Keratinocyte (primary cell): Measurements from ENCODE around the gene ADRB2. TPM values are rescaled to one million over a fixed set of nuclear protein-coding genes. Genes with fewer than 3 reads are reported as not detected.

ENCODE experiments used
- DNase-seq: peaks from one replicate; pipeline ENCODE4 v3.0.0-alpha.2; 2011; ENCODE audit warnings: low read depth, missing footprints, low spot score
- FAIRE-seq: peaks from 2 replicates; lab custom pipeline; 2011; peaks lifted over from hg19 to GRCh38; lab: Jason Lieb, UNC
- H2AFZ ChIP-seq: 2 replicates; pipeline ENCODE4 v1.6.0; 2012; ENCODE audit warnings: low read length, control low read depth, inconsistent platforms; ENCODE audit not compliant: control insufficient read depth
- H3K27ac ChIP-seq: 2 replicates; pipeline ENCODE4 v1.5.1; 2011; ENCODE audit warnings: low read length; ENCODE audit not compliant: control insufficient read depth, insufficient read depth
- H3K27me3 ChIP-seq: 3 replicates; pipeline ENCODE4 v1.6.0; 2011; ENCODE audit warnings: low read length; ENCODE audit not compliant: control insufficient read depth, insufficient read depth; ENCODE audit errors: extremely low read depth
- H3K36me3 ChIP-seq, 2 experiments: 2 replicates in 1 of 2; 3 replicates in 1 of 2; pipeline ENCODE4 v1.5.1; 2011; ENCODE audit warnings: low read length in 2 of 2, mild to moderate bottlenecking in 1 of 2; ENCODE audit not compliant: control insufficient read depth in 2 of 2, insufficient read depth in 2 of 2; ENCODE audit errors: extremely low read depth in 1 of 2
- H3K4me1 ChIP-seq: 3 replicates; pipeline ENCODE4 v1.5.1; 2011; ENCODE audit warnings: low read length; ENCODE audit not compliant: control insufficient read depth, insufficient read depth; ENCODE audit errors: extremely low read depth
- H3K4me2 ChIP-seq: 3 replicates; pipeline ENCODE4 v1.6.0; 2011; ENCODE audit warnings: low read depth, low read length; ENCODE audit not compliant: control insufficient read depth, insufficient read depth; ENCODE audit errors: extremely low read depth
- H3K4me3 ChIP-seq, 3 experiments: fragments of 200-600 bp in 1 of 3; sonication (generic) in 1 of 3; 2 replicates in 2 of 3; 3 replicates in 1 of 3; pipeline ENCODE4 v1.5.1; 2011 to 2016; ENCODE audit warnings: low read length in 3 of 3, mild to moderate bottlenecking in 3 of 3, control low read depth in 2 of 3, inconsistent platforms in 1 of 3, low read depth in 1 of 3, mixed read lengths in 1 of 3, mixed run types in 1 of 3, moderate library complexity in 1 of 3; ENCODE audit not compliant: control insufficient read depth in 2 of 3, insufficient read depth in 2 of 3; ENCODE audit errors: extremely low read depth in 1 of 3
- H3K79me2 ChIP-seq: 2 replicates; pipeline ENCODE4 v1.6.0; 2012; ENCODE audit warnings: low read length; ENCODE audit not compliant: control insufficient read depth, insufficient read depth
- H3K9ac ChIP-seq: 3 replicates; pipeline ENCODE4 v1.6.0; 2011; ENCODE audit warnings: low read length; ENCODE audit not compliant: control insufficient read depth, insufficient read depth; ENCODE audit errors: extremely low read depth
- H3K9me1 ChIP-seq: 3 replicates; pipeline ENCODE4 v1.6.0; 2011; ENCODE audit warnings: low read length; ENCODE audit not compliant: control insufficient read depth, insufficient read depth; ENCODE audit errors: extremely low read depth
- H3K9me3 ChIP-seq: 2 replicates; pipeline ENCODE4 v1.5.1; 2012; ENCODE audit warnings: low read depth, low read length; ENCODE audit not compliant: control insufficient read depth
- H4K20me1 ChIP-seq: 3 replicates; pipeline ENCODE4 v1.6.0; 2011; ENCODE audit warnings: low read length; ENCODE audit not compliant: control insufficient read depth, insufficient read depth; ENCODE audit errors: extremely low read depth
- EZH2 ChIP-seq: IDR thresholded peaks from one replicate; pipeline ENCODE4 v1.6.1; 2012; ENCODE audit warnings: inconsistent platforms, mild to moderate bottlenecking, low read length, moderate library complexity
- dilution Hi-C: fragments of 300-500 bp; cut with MboI; formaldehyde crosslinking; loops from one replicate; pipeline ENCODE4 v1.7.0; 2020; ENCODE audit warnings: low sequenced_read_pairs; ENCODE audit not compliant: extremely low pct_ligation_motif_present
- polyA plus RNA-seq, 5 experiments: library from polyadenylated mRNA; depleted of rRNA in 3 of 5; stranded (reverse) in 3 of 5; stranded (forward) in 1 of 5; unstranded in 1 of 5; fragments of >200 nt; gene quantifications; 1 replicate in 1 of 5; 2 replicates in 3 of 5; 3 replicates in 1 of 5; pipeline versions ENCODE4 v1.2.1 to v1.2.3, GENCODE V29; 2011 to 2012; ENCODE audit warnings: missing spikeins in 2 of 5, low read depth in 1 of 5, low replicate concordance in 1 of 5
- TF ChIP-seq, protein P1 (sequence below), 3 experiments: IDR thresholded peaks in 1 of 3; conservative IDR thresholded peaks in 1 of 3; optimal IDR thresholded peaks in 1 of 3; 2 replicates in 2 of 3; 3 replicates in 1 of 3; pipeline versions ENCODE3 to v1.5.1; 2011; ENCODE audit warnings: low read length in 3 of 3, mild to moderate bottlenecking in 3 of 3, moderate library complexity in 2 of 3, control low read depth in 1 of 3, inconsistent platforms in 1 of 3; ENCODE audit not compliant: insufficient read depth in 2 of 3; ENCODE audit errors: extremely low read depth in 1 of 3

ADRB2 gene
- polyA plus RNA-seq, 1 donor (not counting 4 experiments of a cell fraction or from before 2014, with no cell fraction given) = 39.7 TPM

DNA sequence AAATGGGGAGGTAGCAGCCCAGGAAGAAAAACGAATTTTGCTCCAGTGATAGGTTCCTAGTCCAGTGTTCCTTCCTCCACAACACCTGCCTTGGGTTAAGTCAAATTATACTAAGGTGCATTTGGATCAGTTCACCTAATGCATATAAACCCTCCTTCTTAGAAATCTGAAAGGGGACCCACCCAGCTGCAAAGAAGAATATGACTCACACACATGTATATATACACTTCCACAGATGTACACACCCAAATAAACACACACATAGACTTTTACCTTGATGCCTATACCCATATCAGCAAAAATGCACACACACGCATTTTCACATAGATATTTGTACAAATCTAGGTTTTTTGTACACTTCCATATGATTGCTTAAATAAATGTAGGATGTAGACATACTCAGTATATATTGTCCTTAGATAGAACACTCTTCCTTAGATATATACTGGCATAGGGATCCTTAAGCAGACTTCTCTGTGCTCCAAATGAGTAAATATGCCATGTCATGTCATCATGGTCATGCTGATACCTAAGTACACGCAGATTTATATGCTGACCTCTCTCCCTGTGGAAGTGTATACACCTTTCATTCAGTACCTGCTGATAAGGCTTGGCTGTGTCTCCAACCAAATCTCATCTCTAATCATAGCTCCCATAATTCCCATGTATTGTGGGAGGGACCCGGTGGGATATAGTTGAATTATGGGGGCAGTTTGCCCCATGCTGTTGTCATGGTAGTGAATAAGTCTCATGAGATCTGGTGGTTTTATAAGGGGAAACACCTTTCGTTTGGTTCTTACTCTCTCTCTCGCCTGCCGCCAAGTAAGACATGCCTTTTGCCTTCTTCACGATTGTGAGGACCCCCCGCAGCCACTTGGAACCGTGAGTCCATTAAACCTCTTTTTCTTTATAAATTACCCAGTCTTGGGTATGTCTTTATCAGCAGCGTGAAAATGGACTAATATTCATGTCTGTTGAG lies 10.2 kb downstream of the ADRB2 start:
- Histone ChIP-seq H3K79me2 (peaks cover 64% of the 10 kb centered on the region), H3K9me3 (no peaks in the 10 kb centered on the region), H3K9me1 (no peaks in the 10 kb centered on the region), H3K27ac (no peak overlapping the region), H2AFZ (no peak overlapping the region), H3K36me3 (peaks cover 5 to 16% of the 10 kb centered on the region in 2 experiments), H3K4me2 (no peak overlapping the region), H3K4me1 (peaks cover 23% of the 10 kb centered on the region), H4K20me1 (peaks cover 8% of the 10 kb centered on the region), H3K27me3 (no peaks in the 10 kb centered on the region), H3K4me3 (no peak overlapping the region), H3K9ac (no peak overlapping the region)
- dilution Hi-C loops = no loop called here
- TF ChIP-seq EZH2 = no peak
- TF ChIP-seq, protein P1, sequence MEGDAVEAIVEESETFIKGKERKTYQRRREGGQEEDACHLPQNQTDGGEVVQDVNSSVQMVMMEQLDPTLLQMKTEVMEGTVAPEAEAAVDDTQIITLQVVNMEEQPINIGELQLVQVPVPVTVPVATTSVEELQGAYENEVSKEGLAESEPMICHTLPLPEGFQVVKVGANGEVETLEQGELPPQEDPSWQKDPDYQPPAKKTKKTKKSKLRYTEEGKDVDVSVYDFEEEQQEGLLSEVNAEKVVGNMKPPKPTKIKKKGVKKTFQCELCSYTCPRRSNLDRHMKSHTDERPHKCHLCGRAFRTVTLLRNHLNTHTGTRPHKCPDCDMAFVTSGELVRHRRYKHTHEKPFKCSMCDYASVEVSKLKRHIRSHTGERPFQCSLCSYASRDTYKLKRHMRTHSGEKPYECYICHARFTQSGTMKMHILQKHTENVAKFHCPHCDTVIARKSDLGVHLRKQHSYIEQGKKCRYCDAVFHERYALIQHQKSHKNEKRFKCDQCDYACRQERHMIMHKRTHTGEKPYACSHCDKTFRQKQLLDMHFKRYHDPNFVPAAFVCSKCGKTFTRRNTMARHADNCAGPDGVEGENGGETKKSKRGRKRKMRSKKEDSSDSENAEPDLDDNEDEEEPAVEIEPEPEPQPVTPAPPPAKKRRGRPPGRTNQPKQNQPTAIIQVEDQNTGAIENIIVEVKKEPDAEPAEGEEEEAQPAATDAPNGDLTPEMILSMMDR (optimal IDR thresholded peaks at IDR 0.05 in 1 of 3, IDR thresholded peaks at IDR 0.05 in 1 of 3, conservative IDR thresholded peaks at IDR 0.05 in 1 of 3; ENCODE audit: extremely low read depth in 1 of 3, insufficient read depth in 2 of 3, low read length in 3 of 3) = no peak
- DNase-seq (no peak), FAIRE-seq (no peak)

DNA sequence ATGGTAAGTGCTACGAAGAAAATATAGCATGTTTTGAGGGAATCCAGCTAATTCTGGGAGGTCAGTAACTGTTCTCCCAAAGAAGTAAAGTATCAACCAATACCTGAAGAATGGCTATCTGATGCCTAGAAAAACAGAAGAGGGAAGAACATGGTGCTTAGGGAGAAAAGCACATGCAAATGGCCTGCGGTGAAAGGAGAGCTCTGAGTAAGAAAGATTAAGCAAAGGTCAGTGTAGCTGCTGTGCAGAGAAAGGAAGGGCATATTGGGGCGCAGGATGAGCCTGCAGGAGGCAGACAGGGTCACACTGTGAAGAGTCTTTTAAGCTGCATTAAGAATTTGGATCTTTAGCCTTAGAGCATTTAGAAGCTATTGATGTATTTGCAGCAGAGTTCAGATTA lies 11.0 kb downstream of the ADRB2 start:
- peaks cover 5 to 12% of the 10 kb centered on the region in 2 experiments for H3K36me3 ChIP-seq
- peaks cover 64% of the 10 kb centered on the region for H3K79me2 ChIP-seq
- no peak overlapping the region for H3K9ac ChIP-seq
- H3K4me2 ChIP-seq = no peak overlapping the region
- H2AFZ ChIP-seq = no peak overlapping the region
- FAIRE-seq = no peak
- H3K9me1 ChIP-seq = no peaks in the 10 kb centered on the region
- no peaks in the 10 kb centered on the region for H3K27me3 ChIP-seq
- dilution Hi-C loops = no loop called here
- peaks cover 21% of the 10 kb centered on the region for H3K4me1 ChIP-seq
- no peak overlapping the region for H3K27ac ChIP-seq
- no peak for DNase-seq
- H3K4me3 ChIP-seq = no peak overlapping the region
- peaks cover 3% of the 10 kb centered on the region for H4K20me1 ChIP-seq
- H3K9me3 ChIP-seq = no peaks in the 10 kb centered on the region
- no peak for TF ChIP-seq EZH2
- TF ChIP-seq, protein P1 (optimal IDR thresholded peaks at IDR 0.05 in 1 of 3, IDR thresholded peaks at IDR 0.05 in 1 of 3, conservative IDR thresholded peaks at IDR 0.05 in 1 of 3; ENCODE audit: extremely low read depth in 1 of 3, insufficient read depth in 2 of 3, low read length in 3 of 3) = no peak
